ENCODE measurements around the gene GRB14. TPM values are rescaled to one million over a fixed set of nuclear protein-coding genes. Genes with fewer than 3 reads are reported as not detected.
"Not testable (repeated sequence)": the region's sequence is repeated elsewhere in the genome, so short reads cannot be mapped to it uniquely, and the experiment has no call there.

Gene GRB14
- total RNA-seq, 1 donor from 2014 or later: 1.1 TPM

DNA sequence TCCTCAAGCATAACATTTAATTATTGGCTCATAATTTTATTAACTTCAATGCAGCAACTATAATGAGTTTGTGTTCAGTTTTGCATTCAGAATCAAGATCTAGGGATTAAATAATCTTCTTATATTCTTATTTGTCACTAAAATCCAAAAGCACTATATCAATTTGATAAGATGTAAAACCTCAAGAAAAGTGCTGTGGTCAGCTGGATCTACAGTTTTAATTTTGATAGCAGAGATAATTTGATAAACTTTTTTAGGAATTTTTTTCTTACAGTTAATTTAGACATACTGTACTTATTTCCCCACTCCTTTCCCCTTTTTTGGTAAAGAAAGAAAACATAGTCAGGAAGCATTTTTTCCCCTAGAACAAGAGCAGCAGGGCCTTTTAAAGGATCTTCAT lies 146.4 kb downstream of the GRB14 start:
- H3K27me3 Mint-ChIP-seq (ENCODE audit: low read depth): peaks cover 2% of the 10 kb centered on the region
- no peak for DNase-seq (ENCODE audit: low spot score)
- H3K27ac Mint-ChIP-seq (ENCODE audit: unreplicated experiment): no peak overlapping the region
- no peaks in the 10 kb centered on the region for H3K4me1 Mint-ChIP-seq (ENCODE audit: low read depth)
- TF ChIP-seq, protein P1, sequence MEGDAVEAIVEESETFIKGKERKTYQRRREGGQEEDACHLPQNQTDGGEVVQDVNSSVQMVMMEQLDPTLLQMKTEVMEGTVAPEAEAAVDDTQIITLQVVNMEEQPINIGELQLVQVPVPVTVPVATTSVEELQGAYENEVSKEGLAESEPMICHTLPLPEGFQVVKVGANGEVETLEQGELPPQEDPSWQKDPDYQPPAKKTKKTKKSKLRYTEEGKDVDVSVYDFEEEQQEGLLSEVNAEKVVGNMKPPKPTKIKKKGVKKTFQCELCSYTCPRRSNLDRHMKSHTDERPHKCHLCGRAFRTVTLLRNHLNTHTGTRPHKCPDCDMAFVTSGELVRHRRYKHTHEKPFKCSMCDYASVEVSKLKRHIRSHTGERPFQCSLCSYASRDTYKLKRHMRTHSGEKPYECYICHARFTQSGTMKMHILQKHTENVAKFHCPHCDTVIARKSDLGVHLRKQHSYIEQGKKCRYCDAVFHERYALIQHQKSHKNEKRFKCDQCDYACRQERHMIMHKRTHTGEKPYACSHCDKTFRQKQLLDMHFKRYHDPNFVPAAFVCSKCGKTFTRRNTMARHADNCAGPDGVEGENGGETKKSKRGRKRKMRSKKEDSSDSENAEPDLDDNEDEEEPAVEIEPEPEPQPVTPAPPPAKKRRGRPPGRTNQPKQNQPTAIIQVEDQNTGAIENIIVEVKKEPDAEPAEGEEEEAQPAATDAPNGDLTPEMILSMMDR (IDR thresholded peaks at IDR 0.05): no peak
- no peak overlapping the region for H3K4me3 Mint-ChIP-seq (ENCODE audit: unreplicated experiment)
- H3K36me3 Mint-ChIP-seq (ENCODE audit: low read depth): no peaks in the 10 kb centered on the region
- H3K9me3 Mint-ChIP-seq (ENCODE audit: low read depth): no peaks in the 10 kb centered on the region

DNA sequence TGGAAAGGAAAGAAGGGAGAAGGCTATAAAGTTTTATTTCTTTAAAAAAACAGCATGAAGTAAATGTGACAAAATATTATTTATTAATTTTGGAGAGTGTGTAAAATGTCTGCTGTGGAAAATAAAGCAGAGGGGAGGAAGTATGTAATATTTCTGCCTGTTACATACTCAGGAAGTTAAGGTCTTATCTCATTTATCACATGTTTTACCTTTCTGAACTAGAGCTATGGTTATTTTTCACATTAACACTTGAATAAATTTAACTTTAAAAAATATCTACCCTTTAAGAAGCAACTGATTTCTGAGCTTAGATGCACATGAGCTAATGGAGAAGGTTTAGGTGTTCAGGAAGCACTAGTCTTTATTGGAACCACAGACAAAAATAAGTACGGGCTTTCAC lies 148.3 kb downstream of the GRB14 start:
- DNase-seq (ENCODE audit: low spot score): no peak
- Mint-ChIP-seq H3K9me3 (ENCODE audit: low read depth) (no peaks in the 10 kb centered on the region), H3K4me1 (ENCODE audit: low read depth) (no peaks in the 10 kb centered on the region), H3K36me3 (ENCODE audit: low read depth) (no peaks in the 10 kb centered on the region), H3K27me3 (ENCODE audit: low read depth) (no peaks in the 10 kb centered on the region), H3K4me3 (ENCODE audit: unreplicated experiment) (no peak overlapping the region), H3K27ac (ENCODE audit: unreplicated experiment) (no peak overlapping the region)
- TF ChIP-seq, protein P1 (IDR thresholded peaks at IDR 0.05): no peak

DNA sequence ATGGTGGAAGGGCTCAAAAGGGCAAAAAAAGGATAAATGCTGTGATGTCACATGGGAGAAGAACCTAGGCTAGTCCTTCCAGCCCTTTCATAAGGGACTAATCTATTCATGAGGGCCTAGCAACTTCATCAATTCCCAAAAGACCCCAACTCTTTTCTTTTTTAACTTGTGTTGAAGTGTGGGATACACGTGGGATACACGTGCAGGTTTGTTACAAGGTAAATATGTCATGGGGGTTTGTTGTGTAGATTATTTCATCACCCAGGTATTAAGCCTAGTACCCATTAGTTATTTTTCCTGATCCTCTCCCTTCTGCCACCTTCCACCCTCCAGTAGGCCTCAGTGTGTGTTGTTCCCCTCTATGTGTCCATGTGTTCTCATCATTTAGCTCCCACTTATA lies 156.2 kb downstream of the GRB14 start:
- H3K4me1 Mint-ChIP-seq (ENCODE audit: low read depth); H3K27me3 Mint-ChIP-seq (ENCODE audit: low read depth); H3K27ac Mint-ChIP-seq (ENCODE audit: unreplicated experiment); H3K36me3 Mint-ChIP-seq (ENCODE audit: low read depth); H3K4me3 Mint-ChIP-seq (ENCODE audit: unreplicated experiment); H3K9me3 Mint-ChIP-seq (ENCODE audit: low read depth); DNase-seq (ENCODE audit: low spot score): not testable (repeated sequence)

DNA sequence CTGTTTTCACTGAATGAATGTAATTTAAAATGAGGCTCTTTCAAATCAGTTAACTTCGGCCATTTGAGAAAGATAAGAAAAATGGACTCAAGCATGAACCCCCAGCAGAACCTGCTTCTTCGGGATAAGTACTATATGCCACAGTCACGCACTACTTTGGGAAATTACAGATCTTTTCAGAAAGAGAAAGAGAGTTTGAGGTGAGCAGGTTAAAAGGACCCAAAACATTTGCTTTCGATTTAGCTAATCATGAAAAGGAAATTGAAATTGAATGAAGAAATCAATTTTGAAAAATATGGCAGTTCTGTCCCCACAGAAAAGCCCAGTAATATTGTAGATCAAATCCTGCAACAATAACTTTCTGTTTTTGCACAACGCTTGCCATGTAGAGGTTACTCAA lies 156.9 kb downstream of the GRB14 start:
- H3K27ac Mint-ChIP-seq (ENCODE audit: unreplicated experiment): no peak overlapping the region
- no peaks in the 10 kb centered on the region for H3K4me1 Mint-ChIP-seq (ENCODE audit: low read depth)
- H3K27me3 Mint-ChIP-seq (ENCODE audit: low read depth): no peaks in the 10 kb centered on the region
- H3K9me3 Mint-ChIP-seq (ENCODE audit: low read depth): no peaks in the 10 kb centered on the region
- DNase-seq (ENCODE audit: low spot score): no peak
- TF ChIP-seq, protein P1 (IDR thresholded peaks at IDR 0.05): no peak
- no peak overlapping the region for H3K4me3 Mint-ChIP-seq (ENCODE audit: unreplicated experiment)
- no peaks in the 10 kb centered on the region for H3K36me3 Mint-ChIP-seq (ENCODE audit: low read depth)

DNA sequence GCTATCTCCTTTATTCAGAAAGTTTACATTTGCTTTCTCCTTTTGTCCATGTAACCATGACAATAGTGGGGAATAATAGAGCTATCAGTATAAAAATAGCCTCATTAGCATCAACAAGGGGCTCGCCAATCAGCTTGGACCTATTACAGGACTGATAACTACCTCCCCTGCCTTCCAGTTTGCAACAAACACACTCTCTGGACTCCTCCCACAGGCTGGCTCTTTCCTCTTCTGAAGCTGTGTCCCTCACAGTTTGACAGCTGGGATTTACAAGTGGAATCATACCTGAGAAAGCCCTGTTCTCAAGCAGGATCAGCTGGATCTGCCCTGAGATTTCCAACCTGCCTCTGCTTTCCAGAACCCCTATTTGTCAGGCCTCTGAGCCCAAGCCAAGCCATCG lies 162.5 kb downstream of the GRB14 start:
- Mint-ChIP-seq H3K4me3 (ENCODE audit: unreplicated experiment) (no peak overlapping the region), H3K9me3 (ENCODE audit: low read depth) (no peaks in the 10 kb centered on the region), H3K36me3 (ENCODE audit: low read depth) (no peaks in the 10 kb centered on the region), H3K27ac (ENCODE audit: unreplicated experiment) (no peak overlapping the region), H3K27me3 (ENCODE audit: low read depth) (no peaks in the 10 kb centered on the region), H3K4me1 (ENCODE audit: low read depth) (peaks cover 7% of the 10 kb centered on the region)
- TF ChIP-seq, protein P1 (IDR thresholded peaks at IDR 0.05): no peak
- no peak for DNase-seq (ENCODE audit: low spot score)

DNA sequence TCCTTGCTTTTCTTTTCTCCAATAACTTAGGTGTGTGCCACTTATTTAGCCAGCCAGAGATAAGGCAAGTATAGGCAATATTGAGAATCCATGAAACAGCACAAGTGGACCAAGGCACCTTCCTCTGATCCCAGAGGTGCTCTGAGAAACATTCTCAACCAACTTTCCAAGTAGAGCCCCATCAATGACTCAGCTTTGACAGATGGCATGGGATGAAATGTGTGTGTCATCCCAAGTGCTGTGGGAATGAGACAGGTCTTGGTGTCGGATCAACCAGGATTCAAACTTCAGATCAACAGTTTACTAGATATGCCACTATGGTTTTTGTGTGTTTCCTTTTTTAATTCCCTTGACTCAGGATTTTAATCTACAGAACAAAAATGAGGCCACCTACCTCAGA lies 164.0 kb downstream of the GRB14 start:
- Mint-ChIP-seq H3K9me3 (ENCODE audit: low read depth) (no peaks in the 10 kb centered on the region), H3K4me3 (ENCODE audit: unreplicated experiment) (no peak overlapping the region), H3K27ac (ENCODE audit: unreplicated experiment) (no peak overlapping the region), H3K36me3 (ENCODE audit: low read depth) (no peaks in the 10 kb centered on the region), H3K27me3 (ENCODE audit: low read depth) (no peaks in the 10 kb centered on the region), H3K4me1 (ENCODE audit: low read depth) (peaks cover 7% of the 10 kb centered on the region)
- no peak for DNase-seq (ENCODE audit: low spot score)
- TF ChIP-seq, protein P1 (IDR thresholded peaks at IDR 0.05): no peak

Measured in chondrocyte (in vitro differentiated cells).